GM12872 (cell line): Measurements from ENCODE around the gene WRNIP1.

Source experiments
- TF ChIP-seq, protein P1 (sequence below): IDR thresholded peaks from 3 replicates; pipeline ENCODE4 v1.5.1; 2011; ENCODE audit warnings: low read depth, mild to moderate bottlenecking, low read length, moderate library complexity; ENCODE audit not compliant: insufficient read depth

WRNIP1 gene

DNA sequence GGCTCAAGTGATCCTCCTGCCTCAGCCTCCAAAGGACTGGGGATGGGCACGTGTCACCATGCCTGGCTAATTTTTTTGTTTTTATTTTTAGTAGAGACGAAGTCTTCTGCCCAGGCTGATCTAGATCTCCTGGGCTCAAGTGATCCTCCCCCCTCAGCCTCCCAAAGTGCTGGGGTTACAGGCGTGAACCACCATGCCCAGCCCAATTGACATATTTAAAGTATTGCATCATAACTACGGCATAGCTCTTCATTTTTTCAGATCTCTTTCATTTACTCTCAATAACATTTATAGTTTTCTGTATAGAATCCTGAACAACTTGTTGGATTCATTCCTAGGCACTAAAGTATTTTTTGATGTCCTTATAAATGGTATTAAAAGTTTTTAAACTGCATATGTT is 63.4 kb downstream of the WRNIP1 start:
- TF ChIP-seq, protein P1, sequence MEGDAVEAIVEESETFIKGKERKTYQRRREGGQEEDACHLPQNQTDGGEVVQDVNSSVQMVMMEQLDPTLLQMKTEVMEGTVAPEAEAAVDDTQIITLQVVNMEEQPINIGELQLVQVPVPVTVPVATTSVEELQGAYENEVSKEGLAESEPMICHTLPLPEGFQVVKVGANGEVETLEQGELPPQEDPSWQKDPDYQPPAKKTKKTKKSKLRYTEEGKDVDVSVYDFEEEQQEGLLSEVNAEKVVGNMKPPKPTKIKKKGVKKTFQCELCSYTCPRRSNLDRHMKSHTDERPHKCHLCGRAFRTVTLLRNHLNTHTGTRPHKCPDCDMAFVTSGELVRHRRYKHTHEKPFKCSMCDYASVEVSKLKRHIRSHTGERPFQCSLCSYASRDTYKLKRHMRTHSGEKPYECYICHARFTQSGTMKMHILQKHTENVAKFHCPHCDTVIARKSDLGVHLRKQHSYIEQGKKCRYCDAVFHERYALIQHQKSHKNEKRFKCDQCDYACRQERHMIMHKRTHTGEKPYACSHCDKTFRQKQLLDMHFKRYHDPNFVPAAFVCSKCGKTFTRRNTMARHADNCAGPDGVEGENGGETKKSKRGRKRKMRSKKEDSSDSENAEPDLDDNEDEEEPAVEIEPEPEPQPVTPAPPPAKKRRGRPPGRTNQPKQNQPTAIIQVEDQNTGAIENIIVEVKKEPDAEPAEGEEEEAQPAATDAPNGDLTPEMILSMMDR, result no peak

DNA sequence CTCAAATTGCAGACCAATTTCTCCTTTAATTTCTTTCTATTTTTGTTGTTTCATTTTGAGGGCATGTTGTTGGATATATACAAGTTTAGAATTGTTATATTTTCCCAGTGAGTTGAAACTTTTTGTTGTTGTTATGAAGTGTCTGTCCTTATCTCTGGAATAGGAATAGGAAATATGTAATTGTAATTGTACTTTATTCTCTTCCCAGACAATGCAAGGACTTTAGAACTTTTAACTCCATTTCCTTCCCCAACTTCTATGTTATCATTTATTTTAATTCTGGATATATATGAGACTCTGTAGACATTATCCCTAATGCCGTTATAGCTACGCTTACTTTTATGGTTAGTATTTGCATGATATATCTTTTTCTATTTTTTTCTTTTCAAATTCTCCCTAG is 64.1 kb downstream of the WRNIP1 start:
- TF ChIP-seq, protein P1, result no peak

DNA sequence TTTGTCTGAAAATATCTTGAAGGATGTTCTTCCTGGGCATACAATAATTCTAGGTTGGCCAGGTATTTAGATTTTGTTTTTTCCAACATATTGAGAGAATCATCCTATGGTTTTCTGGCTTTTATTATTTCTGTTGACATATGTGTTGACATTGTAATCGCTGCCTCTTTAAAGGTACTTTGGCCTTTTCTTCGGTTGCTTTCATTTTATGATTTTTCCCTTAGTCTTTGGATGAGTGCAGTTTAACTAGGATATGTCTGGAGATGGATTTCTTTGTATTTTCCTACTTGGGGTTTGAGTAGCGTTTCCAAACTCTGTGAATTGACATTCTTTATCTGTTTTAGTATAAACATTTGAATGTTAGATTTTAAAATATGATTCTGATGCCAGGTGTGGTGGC is 65.0 kb downstream of the WRNIP1 start:
- TF ChIP-seq, protein P1, result no peak

DNA sequence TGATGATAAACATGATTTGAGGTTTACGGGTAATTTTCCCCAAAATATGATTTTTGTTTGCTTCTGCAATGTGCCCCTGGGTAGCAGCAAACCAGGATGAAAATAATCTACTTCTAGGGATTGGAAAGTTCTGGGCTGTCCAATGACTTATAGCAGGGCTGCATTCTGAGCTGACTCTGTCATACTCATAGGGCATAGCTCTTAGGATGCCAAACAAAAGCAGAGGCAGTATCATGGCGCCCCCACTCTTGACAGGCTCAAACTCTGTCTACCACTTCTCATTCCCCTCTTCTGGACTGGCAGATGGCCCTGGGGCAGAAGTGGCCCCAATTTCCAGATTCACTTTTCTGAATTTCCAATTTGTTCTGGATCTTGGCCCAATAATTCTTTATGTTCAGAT is 66.2 kb downstream of the WRNIP1 start:
- TF ChIP-seq, protein P1, result no peak

DNA sequence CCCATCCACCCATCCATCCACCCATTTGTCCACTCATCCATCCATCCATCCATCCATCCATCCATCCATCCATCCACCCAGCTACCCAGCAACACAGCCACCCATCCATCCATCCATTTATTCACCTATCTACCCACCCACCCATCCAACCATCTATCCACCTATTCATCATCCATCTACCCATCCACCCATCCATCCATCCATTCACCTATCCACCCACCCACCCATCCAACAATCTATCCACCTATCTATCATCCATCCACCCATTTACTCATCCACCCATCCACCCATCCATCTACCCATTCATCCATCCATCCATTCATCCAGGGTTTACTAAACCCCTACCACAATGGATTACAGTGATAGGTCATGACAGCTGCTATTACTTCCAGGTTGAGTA is 69.1 kb downstream of the WRNIP1 start:
- TF ChIP-seq, protein P1, result no peak
